Gastroesophageal sphincter (tissue), 3 donors: Measurements from ENCODE around the gene IQGAP2.

Source experiments
- POLR2A ChIP-seq, 2 donors: fragments of 450-650 bp; IDR thresholded peaks; one replicate each; pipeline ENCODE4 v1.6.1; 2017; ENCODE audit warnings: antibody characterized with exemption in 2 of 2, mild to moderate bottlenecking in 2 of 2, moderate library complexity in 1 of 2
- TF ChIP-seq, protein P1 (sequence below), 4 experiments: fragments of 200-600 bp in 2 of 4; fragments of 450-650 bp in 2 of 4; sonication (generic) in 1 of 4; IDR thresholded peaks; one replicate each; pipeline ENCODE4 v1.5.1; 2017 to 2019; ENCODE audit warnings: antibody characterized with exemption in 4 of 4, mild to moderate bottlenecking in 2 of 4, moderate library complexity in 2 of 4

GRCh38 chr5:76571559-76571958, 168.5 kb downstream of the IQGAP2 start:
- TF ChIP-seq, protein P1, sequence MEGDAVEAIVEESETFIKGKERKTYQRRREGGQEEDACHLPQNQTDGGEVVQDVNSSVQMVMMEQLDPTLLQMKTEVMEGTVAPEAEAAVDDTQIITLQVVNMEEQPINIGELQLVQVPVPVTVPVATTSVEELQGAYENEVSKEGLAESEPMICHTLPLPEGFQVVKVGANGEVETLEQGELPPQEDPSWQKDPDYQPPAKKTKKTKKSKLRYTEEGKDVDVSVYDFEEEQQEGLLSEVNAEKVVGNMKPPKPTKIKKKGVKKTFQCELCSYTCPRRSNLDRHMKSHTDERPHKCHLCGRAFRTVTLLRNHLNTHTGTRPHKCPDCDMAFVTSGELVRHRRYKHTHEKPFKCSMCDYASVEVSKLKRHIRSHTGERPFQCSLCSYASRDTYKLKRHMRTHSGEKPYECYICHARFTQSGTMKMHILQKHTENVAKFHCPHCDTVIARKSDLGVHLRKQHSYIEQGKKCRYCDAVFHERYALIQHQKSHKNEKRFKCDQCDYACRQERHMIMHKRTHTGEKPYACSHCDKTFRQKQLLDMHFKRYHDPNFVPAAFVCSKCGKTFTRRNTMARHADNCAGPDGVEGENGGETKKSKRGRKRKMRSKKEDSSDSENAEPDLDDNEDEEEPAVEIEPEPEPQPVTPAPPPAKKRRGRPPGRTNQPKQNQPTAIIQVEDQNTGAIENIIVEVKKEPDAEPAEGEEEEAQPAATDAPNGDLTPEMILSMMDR (IDR thresholded peaks at IDR 0.05) = no peak
- no peak for TF ChIP-seq POLR2A (IDR thresholded peaks at IDR 0.05)
